Measurements from ENCODE around the gene AQP10. TPM values are rescaled to one million over a fixed set of nuclear protein-coding genes. Genes with fewer than 3 reads are reported as not detected.
"Not testable (repeated sequence)": the region's sequence is repeated elsewhere in the genome, so short reads cannot be mapped to it uniquely, and the experiment has no call there.

The AQP10 gene
- total RNA-seq, 1 donor from 2014 or later, result not detected

DNA sequence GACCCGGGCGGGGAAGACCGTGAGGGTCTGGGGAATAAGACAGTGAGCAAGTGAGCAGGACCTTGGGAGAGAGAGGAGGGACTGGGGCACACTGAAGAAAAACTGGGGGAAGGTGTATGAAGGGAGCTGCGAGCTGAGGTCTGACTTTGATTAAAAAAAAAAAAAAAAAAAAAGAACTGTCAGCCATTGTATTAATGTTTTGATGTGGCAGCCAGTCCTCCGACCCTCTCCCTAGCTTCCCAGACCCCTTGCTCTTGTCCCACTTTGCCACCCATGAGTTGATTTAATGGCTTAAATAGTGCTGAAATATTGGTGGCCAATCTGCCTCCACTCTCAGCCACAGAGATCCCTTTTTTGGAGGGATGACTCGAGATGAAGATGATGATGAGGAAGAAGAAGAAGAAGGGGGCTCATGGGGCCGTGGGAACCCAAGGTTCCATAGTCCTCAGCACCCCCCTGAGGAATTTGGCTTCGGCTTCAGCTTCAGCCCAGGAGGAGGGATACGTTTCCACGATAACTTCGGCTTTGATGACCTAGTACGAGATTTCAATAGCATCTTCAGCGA, 47.8 kb upstream of the AQP10 start:
- Mint-ChIP-seq H3K27me3 (ENCODE audit: low read depth, unreplicated experiment) (no peaks in the 10 kb centered on the region), H3K27ac (ENCODE audit: unreplicated experiment) (peak overlapping the region; percentile 99), H3K9me3 (ENCODE audit: unreplicated experiment) (no peaks in the 10 kb centered on the region), H3K4me1 (ENCODE audit: low read depth, unreplicated experiment) (peaks cover 11% of the 10 kb centered on the region), H3K36me3 (ENCODE audit: low read depth, unreplicated experiment) (peaks cover 17% of the 10 kb centered on the region), H3K4me3 (ENCODE audit: unreplicated experiment) (peak overlapping the region; percentile 99)
- Histone ChIP-seq H3K27me3 (ENCODE audit: insufficient read depth, low read length) (no peaks in the 10 kb centered on the region), H3K4me2 (ENCODE audit: low read length) (peak overlapping the region; percentile 99), H3K79me2 (ENCODE audit: insufficient read depth, low read length) (peaks cover 13% of the 10 kb centered on the region), H3K9ac (ENCODE audit: low read length) (peak overlapping the region; percentile 96), H3K27ac (ENCODE audit: low read depth, low read length) (peak overlapping the region; percentile 83), H3K4me1 (ENCODE audit: insufficient read depth, low read length) (peaks cover 6% of the 10 kb centered on the region), H4K20me1 (ENCODE audit: insufficient read depth, low read length) (no peaks in the 10 kb centered on the region), H3K9me3 (ENCODE audit: insufficient read depth, low read depth, low read length) (no peaks in the 10 kb centered on the region), H3K4me3 (ENCODE audit: insufficient read depth, low read depth, low read length) (peak overlapping the region; percentile 97), H2AFZ (ENCODE audit: low read depth, low read length) (peak overlapping the region; percentile 91), H3K36me3 (ENCODE audit: insufficient read depth, low read length) (peaks cover 24% of the 10 kb centered on the region)
- no peak for TF ChIP-seq EZH2 (IDR thresholded peaks at IDR 0.05; ENCODE audit: insufficient read depth, low read length)
- TF ChIP-seq, protein P1, sequence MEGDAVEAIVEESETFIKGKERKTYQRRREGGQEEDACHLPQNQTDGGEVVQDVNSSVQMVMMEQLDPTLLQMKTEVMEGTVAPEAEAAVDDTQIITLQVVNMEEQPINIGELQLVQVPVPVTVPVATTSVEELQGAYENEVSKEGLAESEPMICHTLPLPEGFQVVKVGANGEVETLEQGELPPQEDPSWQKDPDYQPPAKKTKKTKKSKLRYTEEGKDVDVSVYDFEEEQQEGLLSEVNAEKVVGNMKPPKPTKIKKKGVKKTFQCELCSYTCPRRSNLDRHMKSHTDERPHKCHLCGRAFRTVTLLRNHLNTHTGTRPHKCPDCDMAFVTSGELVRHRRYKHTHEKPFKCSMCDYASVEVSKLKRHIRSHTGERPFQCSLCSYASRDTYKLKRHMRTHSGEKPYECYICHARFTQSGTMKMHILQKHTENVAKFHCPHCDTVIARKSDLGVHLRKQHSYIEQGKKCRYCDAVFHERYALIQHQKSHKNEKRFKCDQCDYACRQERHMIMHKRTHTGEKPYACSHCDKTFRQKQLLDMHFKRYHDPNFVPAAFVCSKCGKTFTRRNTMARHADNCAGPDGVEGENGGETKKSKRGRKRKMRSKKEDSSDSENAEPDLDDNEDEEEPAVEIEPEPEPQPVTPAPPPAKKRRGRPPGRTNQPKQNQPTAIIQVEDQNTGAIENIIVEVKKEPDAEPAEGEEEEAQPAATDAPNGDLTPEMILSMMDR (IDR thresholded peaks at IDR 0.05; ENCODE audit: insufficient read depth, low read depth, low read length), result no peak
- FAIRE-seq, result no peak
- no peak for DNase-seq (ENCODE audit: low read depth)

DNA sequence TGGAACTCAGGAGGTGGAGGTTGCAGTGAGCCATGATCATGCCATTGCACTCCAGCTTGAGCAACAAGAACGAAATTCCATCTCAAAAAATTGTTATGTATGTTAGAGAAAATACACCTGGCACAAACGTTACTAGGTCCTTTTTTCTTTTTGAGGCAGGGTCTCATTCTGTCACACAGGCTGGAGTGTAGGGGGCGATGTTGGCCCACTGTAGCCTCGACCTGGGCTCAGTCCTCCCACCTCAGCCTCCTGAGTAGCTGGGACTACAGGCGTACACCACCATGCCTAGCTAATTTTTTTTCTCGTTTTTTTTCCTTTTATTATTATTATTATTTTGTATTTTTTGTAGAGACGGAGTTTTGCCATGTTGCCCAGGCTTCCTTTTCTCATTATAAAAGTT, 44.1 kb upstream of the AQP10 start:
- Mint-ChIP-seq H3K4me3 (ENCODE audit: unreplicated experiment) (no peak overlapping the region), H3K27ac (ENCODE audit: unreplicated experiment) (no peak overlapping the region), H3K36me3 (ENCODE audit: low read depth, unreplicated experiment) (peaks cover 18% of the 10 kb centered on the region), H3K9me3 (ENCODE audit: unreplicated experiment) (no peaks in the 10 kb centered on the region), H3K4me1 (ENCODE audit: low read depth, unreplicated experiment) (peaks cover 8% of the 10 kb centered on the region), H3K27me3 (ENCODE audit: low read depth, unreplicated experiment) (no peaks in the 10 kb centered on the region)
- peaks cover 6% of the 10 kb centered on the region for H3K36me3 ChIP-seq (ENCODE audit: insufficient read depth, low read length)
- H3K9ac ChIP-seq (ENCODE audit: low read length), result no peak overlapping the region
- H4K20me1 ChIP-seq (ENCODE audit: insufficient read depth, low read length), result no peaks in the 10 kb centered on the region
- no peak overlapping the region for H3K4me3 ChIP-seq (ENCODE audit: insufficient read depth, low read depth, low read length)
- TF ChIP-seq, protein P1 (IDR thresholded peaks at IDR 0.05; ENCODE audit: insufficient read depth, low read depth, low read length), result no peak
- no peak for TF ChIP-seq EZH2 (IDR thresholded peaks at IDR 0.05; ENCODE audit: insufficient read depth, low read length)
- no peaks in the 10 kb centered on the region for H3K27me3 ChIP-seq (ENCODE audit: insufficient read depth, low read length)
- no peak overlapping the region for H2AFZ ChIP-seq (ENCODE audit: low read depth, low read length)
- peaks cover 13% of the 10 kb centered on the region for H3K79me2 ChIP-seq (ENCODE audit: insufficient read depth, low read length)
- FAIRE-seq (no peak), DNase-seq (ENCODE audit: low read depth) (no peak)
- H3K9me3 ChIP-seq (ENCODE audit: insufficient read depth, low read depth, low read length), result no peaks in the 10 kb centered on the region
- H3K4me2 ChIP-seq (ENCODE audit: low read length), result no peak overlapping the region
- H3K27ac ChIP-seq (ENCODE audit: low read depth, low read length), result no peak overlapping the region
- H3K4me1 ChIP-seq (ENCODE audit: insufficient read depth, low read length), result peaks cover 6% of the 10 kb centered on the region

DNA sequence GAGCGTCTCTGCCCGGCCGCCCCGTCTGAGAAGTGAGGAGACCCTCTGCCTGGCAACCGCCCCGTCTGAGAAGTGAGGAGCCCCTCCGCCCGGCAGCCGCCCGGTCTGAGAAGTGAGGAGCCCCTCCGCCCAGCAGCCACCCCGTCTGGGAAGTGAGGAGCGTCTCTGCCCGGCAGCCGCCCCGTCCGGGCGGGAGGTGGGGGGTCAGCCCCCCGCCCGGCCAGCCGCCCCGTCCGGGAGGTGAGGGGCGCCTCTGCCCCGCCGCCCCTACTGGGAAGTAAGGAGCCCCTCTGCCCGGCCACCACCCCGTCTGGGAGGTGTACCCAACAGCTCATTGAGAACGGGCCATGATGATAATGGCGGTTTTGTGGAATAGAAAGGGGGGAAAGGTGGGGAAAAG, 33.3 kb upstream of the AQP10 start:
- not testable (repeated sequence) for H3K4me1 ChIP-seq (ENCODE audit: insufficient read depth, low read length); H3K4me3 ChIP-seq (ENCODE audit: insufficient read depth, low read depth, low read length); H3K27ac Mint-ChIP-seq (ENCODE audit: unreplicated experiment); H4K20me1 ChIP-seq (ENCODE audit: insufficient read depth, low read length); H3K36me3 Mint-ChIP-seq (ENCODE audit: low read depth, unreplicated experiment); H2AFZ ChIP-seq (ENCODE audit: low read depth, low read length); FAIRE-seq; H3K4me2 ChIP-seq (ENCODE audit: low read length); H3K27me3 Mint-ChIP-seq (ENCODE audit: low read depth, unreplicated experiment); H3K9me3 ChIP-seq (ENCODE audit: insufficient read depth, low read depth, low read length); DNase-seq (ENCODE audit: low read depth); H3K27me3 ChIP-seq (ENCODE audit: insufficient read depth, low read length); H3K9me3 Mint-ChIP-seq (ENCODE audit: unreplicated experiment); H3K36me3 ChIP-seq (ENCODE audit: insufficient read depth, low read length); H3K4me3 Mint-ChIP-seq (ENCODE audit: unreplicated experiment); H3K79me2 ChIP-seq (ENCODE audit: insufficient read depth, low read length); H3K27ac ChIP-seq (ENCODE audit: low read depth, low read length); H3K4me1 Mint-ChIP-seq (ENCODE audit: low read depth, unreplicated experiment); H3K9ac ChIP-seq (ENCODE audit: low read length)

Measured in astrocyte (in vitro differentiated cells and primary cell).